Sigmoid colon (tissue), 4 donors: ENCODE results near the gene KRT7.

Experiments
- CTCF ChIP-seq, 4 experiments: fragments of 450-650 bp in 3 of 4; fragments of 200-600 bp in 1 of 4; IDR thresholded peaks; one replicate each; pipeline ENCODE4 v1.5.1; 2016 to 2019; ENCODE audit warnings: antibody characterized with exemption in 4 of 4, mild to moderate bottlenecking in 3 of 4, moderate library complexity in 2 of 4
- EP300 ChIP-seq, 4 donors: sonication (generic); formaldehyde crosslinking; IDR thresholded peaks; one replicate each; pipeline ENCODE4 v1.6.1; 2017; ENCODE audit warnings: antibody characterized with exemption in 4 of 4
- POLR2A ChIP-seq, 2 donors: fragments of 450-650 bp; IDR thresholded peaks; one replicate each; pipeline ENCODE4 v1.6.1; 2016; ENCODE audit warnings: antibody characterized with exemption in 2 of 2, mild to moderate bottlenecking in 2 of 2, moderate library complexity in 2 of 2
- POLR2AphosphoS5 ChIP-seq, 4 donors: sonication (generic); formaldehyde crosslinking; IDR thresholded peaks; one replicate each; pipeline ENCODE4 v1.6.1; 2017; ENCODE audit warnings: antibody characterized with exemption in 4 of 4

DNA sequence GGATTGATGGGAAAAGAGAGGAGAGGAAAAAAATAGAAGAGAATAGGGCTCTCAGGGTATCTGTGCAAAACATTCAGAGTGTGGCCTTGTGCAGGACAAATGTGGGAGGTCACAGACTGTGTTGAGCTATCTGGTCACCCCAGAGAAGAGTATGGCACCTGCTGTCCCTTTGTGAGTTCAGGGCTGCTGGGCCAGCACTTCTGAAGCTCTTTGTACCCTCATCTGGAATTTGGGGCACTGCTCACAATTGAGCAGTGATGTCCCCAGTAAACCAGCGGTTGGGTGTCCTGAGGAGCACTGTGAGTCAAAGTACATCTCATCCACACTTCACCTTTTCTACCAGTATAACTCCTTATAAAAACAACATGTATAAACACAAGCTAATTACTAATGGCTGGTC, 60.9 kb downstream of the KRT7 start:
- no peak for TF ChIP-seq POLR2AphosphoS5 (IDR thresholded peaks at IDR 0.05)
- TF ChIP-seq CTCF (IDR thresholded peaks at IDR 0.05), result no peak
- no peak for TF ChIP-seq EP300 (IDR thresholded peaks at IDR 0.05)
- TF ChIP-seq POLR2A (IDR thresholded peaks at IDR 0.05), result no peak
